NCI-H226 (cell line): ENCODE results near the gene ADCY6.

Experiments used
- DNase-seq: peaks from one replicate; pipeline ENCODE4 v3.0.0-alpha.2; 2015

Gene ADCY6

GRCh38 chr12:48782457-48783395 lies 6.2 kb downstream of the ADCY6 start:
- DNase-seq = no peak

GRCh38 chr12:48781750-48782456 lies 7.0 kb downstream of the ADCY6 start:
- no peak for DNase-seq

- DNase-seq = no peak
Observed at GRCh38 chr12:48780381-48781025, 8.4 kb downstream of the ADCY6 start.

GRCh38 chr12:48779869-48780268 lies 9.0 kb downstream of the ADCY6 start:
- no peak for DNase-seq

GRCh38 chr12:48777501-48778400 lies 11.1 kb downstream of the ADCY6 start:
- no peak for DNase-seq

- no peak for DNase-seq
Observed at GRCh38 chr12:48776956-48777355, 11.9 kb downstream of the ADCY6 start.

GRCh38 chr12:48775991-48776649 lies 12.8 kb downstream of the ADCY6 start:
- DNase-seq = no peak

- DNase-seq = no peak
Observed at GRCh38 chr12:48775299-48775698, 13.6 kb downstream of the ADCY6 start.

GRCh38 chr12:48774516-48774915 lies 14.4 kb downstream of the ADCY6 start:
- DNase-seq = no peak

- DNase-seq = no peak
Observed at GRCh38 chr12:48773686-48774085, 15.2 kb downstream of the ADCY6 start.

GRCh38 chr12:48771588-48772112 lies 17.2 kb downstream of the ADCY6 start:
- DNase-seq = no peak

GRCh38 chr12:48770756-48771155 lies 18.1 kb downstream of the ADCY6 start:
- DNase-seq = no peak

GRCh38 chr12:48768736-48769135 lies 20.2 kb downstream of the ADCY6 start:
- no peak for DNase-seq

GRCh38 chr12:48768147-48768546 lies 20.7 kb downstream of the ADCY6 start:
- no peak for DNase-seq

GRCh38 chr12:48767521-48767920 lies 21.4 kb downstream of the ADCY6 start:
- no peak for DNase-seq

GRCh38 chr12:48767047-48767446 lies 21.8 kb downstream of the ADCY6 start:
- no peak for DNase-seq

- no peak for DNase-seq
Observed at GRCh38 chr12:48765753-48766162, 23.1 kb downstream of the ADCY6 start.

- peak; percentile 76 for DNase-seq
Observed at GRCh38 chr12:48764521-48764920, 24.4 kb downstream of the ADCY6 start.

GRCh38 chr12:48758737-48759136 lies 30.2 kb downstream of the ADCY6 start:
- no peak for DNase-seq

GRCh38 chr12:48758186-48758585 lies 30.7 kb downstream of the ADCY6 start:
- no peak for DNase-seq

- no peak for DNase-seq
Observed at GRCh38 chr12:48750769-48751356, 38.0 kb downstream of the ADCY6 start.
